Glutamatergic neuron (in vitro differentiated cells): ENCODE results near the gene MAF. TPM values are rescaled to one million over a fixed set of nuclear protein-coding genes. Genes with fewer than 3 reads are reported as not detected.

Experiments
- DNase-seq: peaks from one replicate; pipeline ENCODE4 v3.0.0; 2022
- H3K27ac Mint-ChIP-seq: one replicate; pipeline ENCODE4 v1.8.0; 2020; ENCODE audit warnings: mild to moderate bottlenecking, mixed read lengths, inconsistent platforms; ENCODE audit not compliant: unreplicated experiment
- H3K27me3 Mint-ChIP-seq: one replicate; pipeline ENCODE4 v1.8.0; 2020; ENCODE audit warnings: mild to moderate bottlenecking, moderate library complexity, mixed read lengths, inconsistent platforms; ENCODE audit not compliant: unreplicated experiment
- H3K36me3 Mint-ChIP-seq: one replicate; pipeline ENCODE4 v1.8.0; 2020; ENCODE audit warnings: mild to moderate bottlenecking, mixed read lengths, inconsistent platforms; ENCODE audit not compliant: unreplicated experiment
- H3K4me1 Mint-ChIP-seq: one replicate; pipeline ENCODE4 v1.8.0; 2020; ENCODE audit warnings: mild to moderate bottlenecking, low read depth, mixed read lengths, inconsistent platforms; ENCODE audit not compliant: unreplicated experiment
- H3K4me3 Mint-ChIP-seq: one replicate; pipeline ENCODE4 v1.8.0; 2020; ENCODE audit warnings: mild to moderate bottlenecking, mixed read lengths, inconsistent platforms; ENCODE audit not compliant: unreplicated experiment
- H3K9me3 Mint-ChIP-seq: one replicate; pipeline ENCODE4 v1.8.0; 2020; ENCODE audit warnings: mild to moderate bottlenecking, moderate library complexity, mixed read lengths, inconsistent platforms; ENCODE audit not compliant: unreplicated experiment
- CTCF ChIP-seq: fragments of 200-600 bp; sonication (generic); IDR thresholded peaks from one replicate; pipeline ENCODE4 v1.5.0; 2021; ENCODE audit not compliant: partially characterized antibody, unreplicated experiment
- total RNA-seq: library from RNA; stranded (reverse); fragmentation: NEBNext Ultra II Directional; extraction: Animal tissue kit (Norgen Biotek cat#: 25700); gene quantifications from one replicate; pipeline ENCODE4 v1.2.1, GENCODE V29; 2021; ENCODE audit not compliant: unreplicated experiment

MAF gene
- total RNA-seq, 1 donor from 2014 or later: 5.0 TPM

GRCh38 chr16:79560923-79561322, 39.6 kb downstream of the MAF start:
- H3K4me1 Mint-ChIP-seq: peaks cover 10% of the 10 kb centered on the region
- no peak for TF ChIP-seq CTCF

GRCh38 chr16:79560318-79560717, 40.2 kb downstream of the MAF start:
- TF ChIP-seq CTCF: no peak
- H3K36me3 Mint-ChIP-seq: no peaks in the 10 kb centered on the region
- H3K27me3 Mint-ChIP-seq: peaks cover 4% of the 10 kb centered on the region
- H3K27ac Mint-ChIP-seq: no peak overlapping the region
- H3K4me3 Mint-ChIP-seq: no peak overlapping the region
- DNase-seq: no peak
- peaks cover 10% of the 10 kb centered on the region for H3K4me1 Mint-ChIP-seq
- no peaks in the 10 kb centered on the region for H3K9me3 Mint-ChIP-seq

More at GRCh38 chr16:79560923-79561322, 39.6 kb downstream of the MAF start:
- no peak overlapping the region for H3K4me3 Mint-ChIP-seq
- no peaks in the 10 kb centered on the region for H3K36me3 Mint-ChIP-seq
- DNase-seq: no peak
- peaks cover 4% of the 10 kb centered on the region for H3K27me3 Mint-ChIP-seq
- H3K27ac Mint-ChIP-seq: no peak overlapping the region
- H3K9me3 Mint-ChIP-seq: no peaks in the 10 kb centered on the region

- Mint-ChIP-seq H3K36me3 (no peaks in the 10 kb centered on the region), H3K27ac (no peak overlapping the region), H3K4me3 (no peak overlapping the region), H3K9me3 (no peaks in the 10 kb centered on the region), H3K27me3 (peaks cover 4% of the 10 kb centered on the region), H3K4me1 (peaks cover 10% of the 10 kb centered on the region)
- DNase-seq: no peak
- no peak for TF ChIP-seq CTCF
These were observed 41.0 kb downstream of the MAF start for GRCh38 chr16:79559532-79559931.

GRCh38 chr16:79557421-79557820, 43.1 kb downstream of the MAF start:
- DNase-seq: no peak
- H3K9me3 Mint-ChIP-seq: no peaks in the 10 kb centered on the region
- TF ChIP-seq CTCF: no peak
- H3K4me3 Mint-ChIP-seq: no peak overlapping the region
- H3K36me3 Mint-ChIP-seq: no peaks in the 10 kb centered on the region
- H3K27me3 Mint-ChIP-seq: peaks cover 2% of the 10 kb centered on the region
- no peaks in the 10 kb centered on the region for H3K4me1 Mint-ChIP-seq
- no peak overlapping the region for H3K27ac Mint-ChIP-seq

GRCh38 chr16:79554912-79555311, 45.6 kb downstream of the MAF start:
- Mint-ChIP-seq H3K36me3 (peaks cover 2% of the 10 kb centered on the region), H3K4me3 (no peak overlapping the region), H3K27me3 (no peaks in the 10 kb centered on the region), H3K27ac (no peak overlapping the region), H3K9me3 (peaks cover 1% of the 10 kb centered on the region), H3K4me1 (peaks cover 11% of the 10 kb centered on the region)
- no peak for TF ChIP-seq CTCF
- DNase-seq: no peak
